Uterus (tissue), 2 donors: ENCODE measurements around the gene OR9A2.

ENCODE experiments used
- CTCF ChIP-seq, 4 experiments: fragments of 200-600 bp in 2 of 4; fragments of 450-650 bp in 2 of 4; sonication (generic) in 2 of 4; IDR thresholded peaks; one replicate each; pipeline ENCODE4 v1.5.1; 2016 to 2019; ENCODE audit warnings: antibody characterized with exemption in 4 of 4, mild to moderate bottlenecking in 2 of 4, moderate library complexity in 1 of 4
- POLR2A ChIP-seq, 2 donors: fragments of 450-650 bp; IDR thresholded peaks; one replicate each; pipeline ENCODE4 v1.6.1; 2016; ENCODE audit warnings: antibody characterized with exemption in 2 of 2, mild to moderate bottlenecking in 1 of 2, moderate library complexity in 1 of 2

GRCh38 chr7:143069912-143070500, 43.1 kb upstream of the OR9A2 start:
- no peak for TF ChIP-seq CTCF (IDR thresholded peaks at IDR 0.05)
- TF ChIP-seq POLR2A (IDR thresholded peaks at IDR 0.05), result no peak
